ENCODE results near the gene MARK3. TPM values are rescaled to one million over a fixed set of nuclear protein-coding genes. Genes with fewer than 3 reads are reported as not detected.

MARK3 gene
- polyA plus RNA-seq, 1 donor (not counting 4 experiments of a cell fraction or from before 2014, with no cell fraction given): 133 TPM

- Histone ChIP-seq H3K79me2 (ENCODE audit: control insufficient read depth, insufficient read depth, low read length) (no peaks in the 10 kb centered on the region), H3K27ac (ENCODE audit: control insufficient read depth, insufficient read depth, low read length) (no peak overlapping the region), H2AFZ (ENCODE audit: control insufficient read depth, low read length) (no peak overlapping the region), H3K27me3 (ENCODE audit: control insufficient read depth, extremely low read depth, insufficient read depth, low read length) (peaks cover 33% of the 10 kb centered on the region), H3K4me2 (ENCODE audit: control insufficient read depth, extremely low read depth, insufficient read depth, low read depth, low read length) (no peak overlapping the region), H3K9me3 (ENCODE audit: control insufficient read depth, low read depth, low read length) (no peaks in the 10 kb centered on the region), H3K36me3 (ENCODE audit: control insufficient read depth in 2 of 2, extremely low read depth in 1 of 2, insufficient read depth in 2 of 2, low read length in 2 of 2) (peaks cover 0 to 7% of the 10 kb centered on the region in 2 experiments), H3K4me3 (ENCODE audit: control insufficient read depth in 2 of 3, extremely low read depth in 1 of 3, insufficient read depth in 2 of 3, low read depth in 1 of 3, low read length in 3 of 3) (no peak overlapping the region), H3K4me1 (ENCODE audit: control insufficient read depth, extremely low read depth, insufficient read depth, low read length) (peaks cover 29% of the 10 kb centered on the region), H4K20me1 (ENCODE audit: control insufficient read depth, extremely low read depth, insufficient read depth, low read length) (peaks cover 7% of the 10 kb centered on the region), H3K9me1 (ENCODE audit: control insufficient read depth, extremely low read depth, insufficient read depth, low read length) (no peaks in the 10 kb centered on the region), H3K9ac (ENCODE audit: control insufficient read depth, extremely low read depth, insufficient read depth, low read length) (no peak overlapping the region)
- DNase-seq (ENCODE audit: low read depth, low spot score): no peak
- no peak for FAIRE-seq
- dilution Hi-C loops (cut with MboI; ENCODE audit: extremely low pct_ligation_motif_present, low sequenced_read_pairs): no loop called here
- TF ChIP-seq CTCF (optimal IDR thresholded peaks at IDR 0.05 in 1 of 3, IDR thresholded peaks at IDR 0.05 in 1 of 3, conservative IDR thresholded peaks at IDR 0.05 in 1 of 3; ENCODE audit: extremely low read depth in 1 of 3, insufficient read depth in 2 of 3, low read length in 3 of 3) (no peak), EZH2 (IDR thresholded peaks at IDR 0.05; ENCODE audit: low read length) (no peak)
Measured at GRCh38 chr14:103517721-103518421, 132.7 kb downstream of the MARK3 start.

- Histone ChIP-seq H3K27me3 (ENCODE audit: control insufficient read depth, extremely low read depth, insufficient read depth, low read length) (peaks cover 40% of the 10 kb centered on the region), H3K4me3 (ENCODE audit: control insufficient read depth in 2 of 3, extremely low read depth in 1 of 3, insufficient read depth in 2 of 3, low read depth in 1 of 3, low read length in 3 of 3) (no peak overlapping the region), H3K9ac (ENCODE audit: control insufficient read depth, extremely low read depth, insufficient read depth, low read length) (no peak overlapping the region), H2AFZ (ENCODE audit: control insufficient read depth, low read length) (no peak overlapping the region), H4K20me1 (ENCODE audit: control insufficient read depth, extremely low read depth, insufficient read depth, low read length) (peaks cover 7% of the 10 kb centered on the region), H3K36me3 (ENCODE audit: control insufficient read depth in 2 of 2, extremely low read depth in 1 of 2, insufficient read depth in 2 of 2, low read length in 2 of 2) (peaks cover 0 to 7% of the 10 kb centered on the region in 2 experiments), H3K79me2 (ENCODE audit: control insufficient read depth, insufficient read depth, low read length) (no peaks in the 10 kb centered on the region), H3K9me3 (ENCODE audit: control insufficient read depth, low read depth, low read length) (no peaks in the 10 kb centered on the region), H3K4me2 (ENCODE audit: control insufficient read depth, extremely low read depth, insufficient read depth, low read depth, low read length) (no peak overlapping the region), H3K4me1 (ENCODE audit: control insufficient read depth, extremely low read depth, insufficient read depth, low read length) (peaks cover 26% of the 10 kb centered on the region), H3K27ac (ENCODE audit: control insufficient read depth, insufficient read depth, low read length) (no peak overlapping the region), H3K9me1 (ENCODE audit: control insufficient read depth, extremely low read depth, insufficient read depth, low read length) (no peaks in the 10 kb centered on the region)
- FAIRE-seq: peak; percentile 41
- dilution Hi-C loops (cut with MboI; ENCODE audit: extremely low pct_ligation_motif_present, low sequenced_read_pairs): no loop called here
- TF ChIP-seq EZH2 (IDR thresholded peaks at IDR 0.05; ENCODE audit: low read length) (no peak), CTCF (optimal IDR thresholded peaks at IDR 0.05 in 1 of 3, IDR thresholded peaks at IDR 0.05 in 1 of 3, conservative IDR thresholded peaks at IDR 0.05 in 1 of 3; ENCODE audit: extremely low read depth in 1 of 3, insufficient read depth in 2 of 3, low read length in 3 of 3) (peak in 2 of 3 experiments; percentile 84 to 94)
- DNase-seq (ENCODE audit: low read depth, low spot score): no peak
Measured at GRCh38 chr14:103518422-103519042, 133.3 kb downstream of the MARK3 start.
